GM12801 (cell line): ENCODE results near the gene ST7.

Source experiments
- CTCF ChIP-seq: IDR thresholded peaks from one replicate; pipeline ENCODE4 v1.5.1; 2011; ENCODE audit warnings: control low read depth; ENCODE audit not compliant: insufficient read length; ENCODE audit errors: extremely low read depth

The ST7 gene

GRCh38 chr7:117134411-117134810, 181.1 kb downstream of the ST7 start:
- TF ChIP-seq CTCF, result no peak

- TF ChIP-seq CTCF, result no peak
Observed at GRCh38 chr7:117134889-117135552, 181.7 kb downstream of the ST7 start.

- no peak for TF ChIP-seq CTCF
Observed at GRCh38 chr7:117135553-117135891, 182.2 kb downstream of the ST7 start.

GRCh38 chr7:117137868-117138267, 184.6 kb downstream of the ST7 start:
- no peak for TF ChIP-seq CTCF

DNA sequence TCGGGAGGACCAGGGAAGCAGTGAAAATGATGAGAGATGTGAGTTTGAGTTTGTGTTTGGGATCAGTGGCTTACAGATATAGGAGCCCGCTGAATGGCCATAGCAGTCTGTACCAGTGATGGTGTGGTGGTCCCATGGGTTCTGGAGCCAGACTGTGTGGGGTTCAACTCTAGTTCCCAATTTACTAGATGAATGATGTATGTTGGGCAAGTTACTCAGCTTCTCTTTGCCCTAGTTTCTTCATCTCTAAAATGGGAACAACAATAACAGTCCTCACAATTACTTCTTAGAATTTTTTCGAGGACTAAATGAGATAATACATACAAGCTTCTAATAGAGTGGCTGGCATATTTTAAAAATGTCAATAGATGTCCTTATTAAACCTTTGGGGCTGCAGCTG, 185.2 kb downstream of the ST7 start:
- no peak for TF ChIP-seq CTCF

GRCh38 chr7:117138981-117139380, 185.7 kb downstream of the ST7 start:
- TF ChIP-seq CTCF, result no peak

DNA sequence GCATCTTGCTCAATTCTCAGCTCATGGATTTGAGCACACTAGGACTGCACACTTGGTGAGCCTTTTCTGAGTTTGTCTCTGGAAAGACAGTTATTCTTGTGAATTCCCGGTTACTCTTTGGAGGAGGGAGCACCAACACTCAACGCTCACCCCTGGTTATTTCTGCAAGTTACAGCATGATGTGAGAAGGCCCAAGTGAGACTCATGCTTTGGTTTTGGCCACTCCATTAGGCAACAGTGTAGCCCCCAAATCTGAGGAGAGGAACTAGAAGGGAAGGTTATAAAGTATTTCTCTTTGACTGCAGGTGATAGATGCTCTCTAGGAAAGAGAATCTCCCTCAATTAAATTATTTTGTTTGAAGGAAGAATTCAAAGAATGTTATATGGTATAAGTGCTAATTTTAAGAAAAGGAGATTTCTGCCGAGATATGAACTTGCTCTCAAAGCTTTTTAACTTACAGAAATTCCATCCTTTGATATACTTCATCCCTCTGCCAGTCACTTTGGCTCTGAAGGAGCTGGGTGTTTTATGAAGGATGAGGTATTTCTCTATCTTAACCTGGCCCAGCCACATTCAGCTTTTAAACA, 186.2 kb downstream of the ST7 start:
- no peak for TF ChIP-seq CTCF
